Activated naive CD4-positive, alpha-beta T cell treated with anti-CD3 and anti-CD28 coated beads, Interleukin-2, amount 50 U/mL, for 16 hours (primary cell): ENCODE results near the gene FGF11.
A peak's percentile ranks its signal among the peaks of the same experiment; 100 is the strongest.

Experiments
- DNase-seq: peaks from one replicate; pipeline ENCODE4 v3.0.0-alpha.2; 2020

Gene FGF11

GRCh38 chr17:7435676-7436555, 3.4 kb upstream of the FGF11 start:
- peak; percentile 56 for DNase-seq

GRCh38 chr17:7436556-7437368, 2.5 kb upstream of the FGF11 start:
- peak; percentile 85 for DNase-seq

GRCh38 chr17:7437369-7437863, 1.9 kb upstream of the FGF11 start:
- DNase-seq = no peak

- DNase-seq = peak; percentile 74
Observed at GRCh38 chr17:7437950-7438614, 1.2 kb upstream of the FGF11 start.

- DNase-seq = no peak
Observed at GRCh38 chr17:7438656-7439460, 454 bp upstream of the FGF11 start.

- DNase-seq = peak; percentile 28
Observed at GRCh38 chr17:7440113-7440833, 961 bp downstream of the FGF11 start.

- no peak for DNase-seq
Observed at GRCh38 chr17:7440834-7441195, 1.5 kb downstream of the FGF11 start.

- DNase-seq = no peak
Observed at GRCh38 chr17:7441266-7441665, 2.0 kb downstream of the FGF11 start.

- DNase-seq = no peak
Observed at GRCh38 chr17:7442142-7442541, 2.8 kb downstream of the FGF11 start.

- DNase-seq = no peak
Observed at GRCh38 chr17:7443499-7444485, 4.5 kb downstream of the FGF11 start.

GRCh38 chr17:7444682-7445618, 5.6 kb downstream of the FGF11 start, which contains the start of gene CHRNB1:
CHRNB1 (plus strand) TSS chr17:7445061; CDS start chr17:7445128, 67 bp downstream.
- DNase-seq = no peak

GRCh38 chr17:7445619-7445968, 6.3 kb downstream of the FGF11 start:
- peak; percentile 30 for DNase-seq

- DNase-seq = no peak
Observed at GRCh38 chr17:7448461-7448860, 9.1 kb downstream of the FGF11 start.

- no peak for DNase-seq
Observed at GRCh38 chr17:7459961-7460545, 20.7 kb downstream of the FGF11 start.

- no peak for DNase-seq
Observed at GRCh38 chr17:7460850-7461660, 21.7 kb downstream of the FGF11 start.

GRCh38 chr17:7462474-7463371, 23.4 kb downstream of the FGF11 start:
- DNase-seq = no peak

GRCh38 chr17:7463372-7463846, 24.1 kb downstream of the FGF11 start:
- no peak for DNase-seq
